Thymus (tissue), 11 donors: ENCODE data around the gene LENG8. TPM values are rescaled to one million over a fixed set of nuclear protein-coding genes. Genes with fewer than 3 reads are reported as not detected.
"Not testable (repeated sequence)": the region's sequence is repeated elsewhere in the genome, so short reads cannot be mapped to it uniquely, and the experiment has no call there.

Source experiments
- DNase-seq, 9 donors: peaks; one replicate each; pipeline ENCODE4 v3.0.0-alpha.2; 2013; ENCODE audit warnings: low spot score in 9 of 9, low read depth in 6 of 9, missing footprints in 1 of 9
- H3K27ac ChIP-seq, 2 donors: one replicate each; pipeline ENCODE4 v1.5.1; 2013; ENCODE audit warnings: control low read depth in 1 of 2, low read depth in 1 of 2, low read length in 1 of 2, mild to moderate bottlenecking in 1 of 2, moderate library complexity in 1 of 2
- H3K27me3 ChIP-seq, 2 donors: one replicate each; pipeline ENCODE4 v1.5.1; 2013; ENCODE audit warnings: low read length in 1 of 2; ENCODE audit not compliant: control insufficient read depth in 2 of 2, insufficient read depth in 1 of 2
- H3K36me3 ChIP-seq, 2 donors: one replicate each; pipeline ENCODE4 v1.5.1; 2013; ENCODE audit warnings: low read length in 1 of 2, mild to moderate bottlenecking in 1 of 2, moderate library complexity in 1 of 2; ENCODE audit not compliant: control insufficient read depth in 2 of 2, insufficient read depth in 2 of 2
- H3K4me1 ChIP-seq, 2 donors: one replicate each; pipeline ENCODE4 v1.5.1; 2013; ENCODE audit warnings: low read length in 2 of 2; ENCODE audit not compliant: control insufficient read depth in 2 of 2, insufficient read depth in 2 of 2
- H3K4me3 ChIP-seq, 2 donors: one replicate each; pipeline ENCODE4 v1.5.1; 2013; ENCODE audit warnings: low read length in 2 of 2, control low read depth in 1 of 2, mild to moderate bottlenecking in 1 of 2
- H3K9me3 ChIP-seq, 2 donors: one replicate each; pipeline ENCODE4 v1.5.1; 2013; ENCODE audit warnings: low read length in 1 of 2, mild to moderate bottlenecking in 1 of 2; ENCODE audit not compliant: control insufficient read depth in 2 of 2, insufficient read depth in 1 of 2
- WGBS: extraction: QIAGEN DNeasy Blood & Tissue Kit; methylation state at CpG from one replicate; pipeline ENCODE4 v1.1.7; 2013; 5-methylcytosine and 5-hydroxymethylcytosine counted together
- polyA plus RNA-seq: library from polyadenylated mRNA; stranded (reverse); fragments of 200-250 nt; gene quantifications from one replicate; pipeline ENCODE4 v1.2.3, GENCODE V29; 2013
- total RNA-seq: library from RNA; stranded (reverse); fragments of 120-200 nt; gene quantifications from one replicate; pipeline ENCODE4 v1.2.4, GENCODE V29; 2013
- donor health status: healthy.

The LENG8 gene
- total and polyA plus RNA-seq, 2 donors, result 12.7 to 151 TPM

GRCh38 chr19:54462047-54462654 lies 13.2 kb downstream of the LENG8 start:
- WGBS, result 95% methylated on average over 15 of the region's 15 CpGs
- Histone ChIP-seq H3K36me3 (peaks cover 45 to 51% of the 10 kb centered on the region in 2 donors), H3K4me3 (no peak overlapping the region), H3K9me3 (peaks cover 2 to 13% of the 10 kb centered on the region in 2 donors), H3K27ac (peak overlapping the region in 1 of 2 donors; percentile 33), H3K27me3 (peaks cover 14 to 38% of the 10 kb centered on the region in 2 donors), H3K4me1 (peaks cover 0 to 23% of the 10 kb centered on the region in 2 donors)
- DNase-seq, result no peak

DNA sequence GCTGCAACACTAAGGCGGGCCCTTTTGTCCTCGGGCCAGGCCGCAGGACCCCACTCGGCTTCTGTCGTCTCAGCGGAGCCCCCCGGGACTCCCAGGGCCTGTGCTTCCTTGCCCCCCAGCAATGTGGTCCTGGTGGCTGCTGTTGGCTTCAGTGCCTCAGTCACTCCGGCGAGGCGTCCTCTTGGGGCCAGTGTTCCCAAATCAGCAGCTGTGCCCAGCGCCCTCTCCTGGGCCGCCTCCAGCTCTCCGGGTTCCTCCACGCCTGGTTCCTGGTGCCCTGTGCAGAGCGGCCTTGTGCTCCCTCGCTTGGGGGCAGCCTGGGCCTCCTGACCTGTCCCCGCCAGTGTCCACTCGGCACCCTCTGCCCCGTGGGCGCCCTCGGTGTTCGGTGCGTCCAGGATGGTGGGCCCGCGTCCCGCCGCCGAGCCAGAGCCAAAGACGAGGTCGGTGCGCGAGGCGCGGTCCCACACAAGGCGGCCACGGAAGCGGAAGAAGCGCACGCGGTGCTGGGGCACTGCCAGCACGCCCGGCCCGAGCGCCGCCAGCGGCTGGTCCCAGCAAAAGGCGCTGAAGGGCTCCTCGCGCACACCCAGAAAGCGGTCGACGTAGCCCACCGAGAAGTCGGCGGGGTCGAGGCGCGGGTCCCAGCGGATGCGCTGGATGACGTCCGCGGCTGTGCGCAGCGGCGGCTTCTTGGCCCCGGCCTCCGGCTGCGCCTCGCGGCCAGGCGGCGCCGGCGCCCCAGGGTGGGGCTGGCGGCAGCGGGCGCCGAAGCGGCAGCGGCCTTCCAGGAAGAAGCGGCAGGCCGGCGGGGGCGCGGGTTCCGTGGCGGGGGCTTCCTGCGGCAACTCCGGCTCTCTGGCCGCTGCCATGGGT lies 13.9 kb downstream of the LENG8 start:
- H3K9me3 ChIP-seq, result peaks cover 2 to 13% of the 10 kb centered on the region in 2 donors
- WGBS, result 15% methylated on average over 91 of the region's 91 CpGs
- H3K4me3 ChIP-seq, result peak overlapping the region; percentile 57 to 59
- H3K4me1 ChIP-seq, result peaks cover 0 to 23% of the 10 kb centered on the region in 2 donors
- H3K36me3 ChIP-seq, result peaks cover 38 to 45% of the 10 kb centered on the region in 2 donors
- peak overlapping the region; percentile 80 to 86 for H3K27ac ChIP-seq
- H3K27me3 ChIP-seq, result peaks cover 16 to 44% of the 10 kb centered on the region in 2 donors
- peak in 4 of 9 donors; percentile 17 to 49 (median 44) for DNase-seq

DNA sequence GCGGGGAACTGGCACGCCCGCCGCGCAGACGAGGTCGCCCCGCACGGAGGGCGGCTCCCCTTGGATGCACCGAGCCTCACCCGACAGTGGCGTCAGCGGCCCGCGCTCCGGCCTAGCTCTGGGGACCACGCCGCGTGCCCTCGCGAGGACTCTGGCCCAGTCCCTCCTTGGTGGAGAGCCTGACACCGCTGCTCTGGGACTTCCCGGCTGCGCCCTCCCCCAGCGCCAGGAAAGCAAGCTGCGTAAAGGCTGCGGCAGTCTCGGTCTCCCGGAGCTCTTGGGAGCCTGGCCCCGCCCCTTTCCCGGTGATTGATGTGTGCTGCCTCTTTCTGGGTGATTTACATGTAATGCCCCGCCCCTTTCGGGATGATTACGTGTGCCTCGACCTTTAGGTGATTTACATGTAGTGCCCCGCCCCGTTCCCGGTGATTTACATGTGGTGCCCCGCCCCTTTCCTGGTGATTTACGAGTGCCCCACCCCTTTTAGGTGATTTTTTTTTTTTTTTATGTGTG lies 14.6 kb downstream of the LENG8 start, which contains the start of gene LENG9:
LENG9 (minus strand) TSS at position 248 of the 513 bp plus-strand sequence. CDS start 252 bp downstream, outside the sequence.
- WGBS, result under 1% methylated on average over 41 of the region's 41 CpGs
- peaks cover 16 to 49% of the 10 kb centered on the region in 2 donors for H3K27me3 ChIP-seq
- peak within 1 kb of the TSS; percentile 80 to 86 for H3K27ac ChIP-seq
- H3K9me3 ChIP-seq, result peaks cover 2 to 13% of the 10 kb centered on the region in 2 donors
- H3K4me3 ChIP-seq, result peak within 1 kb of the TSS; percentile 57 to 59
- peaks cover 31 to 38% of the 10 kb centered on the region in 2 donors for H3K36me3 ChIP-seq
- H3K4me1 ChIP-seq, result peaks cover 0 to 23% of the 10 kb centered on the region in 2 donors
- DNase-seq, result peak; percentile 66 to 92 (median 83)

GRCh38 chr19:54464044-54464629 lies 15.1 kb downstream of the LENG8 start:
- H3K9me3 ChIP-seq, result peaks cover 2 to 13% of the 10 kb centered on the region in 2 donors
- peaks cover 0 to 23% of the 10 kb centered on the region in 2 donors for H3K4me1 ChIP-seq
- DNase-seq, result peak in 5 of 9 donors; percentile 46 to 77 (median 63)
- H3K27ac ChIP-seq, result peak overlapping the region; percentile 42 to 80
- H3K27me3 ChIP-seq, result peaks cover 17 to 54% of the 10 kb centered on the region in 2 donors
- H3K4me3 ChIP-seq, result peak overlapping the region; percentile 57 to 59
- under 1% methylated on average over 26 of the region's 26 CpGs for WGBS
- H3K36me3 ChIP-seq, result peaks cover 25 to 32% of the 10 kb centered on the region in 2 donors

- H3K4me1 ChIP-seq, result peaks cover 0 to 23% of the 10 kb centered on the region in 2 donors
- 8% methylated on average over 87 of the region's 87 CpGs for WGBS
- H3K4me3 ChIP-seq, result peak overlapping the region; percentile 57 to 59
- peaks cover 19 to 26% of the 10 kb centered on the region in 2 donors for H3K36me3 ChIP-seq
- peak in 3 of 9 donors; percentile 40 to 65 (median 47) for DNase-seq
- H3K27ac ChIP-seq, result peak overlapping the region; percentile 58 to 80
- peaks cover 2 to 13% of the 10 kb centered on the region in 2 donors for H3K9me3 ChIP-seq
- H3K27me3 ChIP-seq, result peaks cover 20 to 61% of the 10 kb centered on the region in 2 donors
Observed at GRCh38 chr19:54464630-54465425, 15.8 kb downstream of the LENG8 start.

DNA sequence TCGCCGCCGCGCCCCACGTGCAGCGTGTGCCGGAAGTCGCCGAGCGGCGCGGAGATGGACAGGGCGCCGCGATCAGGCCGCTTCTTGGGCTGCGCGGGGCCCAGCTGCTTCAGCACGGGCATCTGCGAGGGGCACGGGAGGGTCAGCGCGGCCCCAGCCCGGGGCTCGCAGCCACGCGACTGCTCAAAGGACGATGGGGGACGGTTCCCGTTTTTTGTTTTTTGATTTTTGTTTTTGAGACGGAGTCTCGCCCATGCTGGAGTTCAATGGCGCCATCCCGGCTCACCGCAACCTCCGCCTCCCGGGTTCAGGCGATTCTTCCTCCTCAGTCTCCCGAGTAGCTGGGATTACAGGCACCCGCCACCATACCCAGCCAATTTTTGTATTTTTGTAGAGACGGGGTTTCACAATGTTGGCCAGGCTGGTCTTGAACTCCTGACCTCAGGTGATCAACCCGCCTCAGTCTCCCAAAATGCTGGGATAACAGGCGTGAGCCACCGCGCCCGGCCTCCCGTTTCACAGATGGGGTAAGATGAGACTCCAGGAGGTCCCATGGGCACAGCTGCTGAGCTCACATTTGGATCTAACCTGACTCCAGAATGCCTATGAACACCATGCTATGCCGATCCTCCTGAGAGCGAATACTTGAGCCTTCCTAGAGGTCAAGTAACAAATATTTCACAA lies 16.6 kb downstream of the LENG8 start:
- no peak for DNase-seq
- Histone ChIP-seq H3K27me3 (peaks cover 21 to 68% of the 10 kb centered on the region in 2 donors), H3K36me3 (peaks cover 15 to 18% of the 10 kb centered on the region in 2 donors), H3K4me3 (peak overlapping the region in 1 of 2 donors; percentile 59), H3K27ac (peak overlapping the region in 1 of 2 donors; percentile 3), H3K9me3 (peaks cover 2 to 13% of the 10 kb centered on the region in 2 donors), H3K4me1 (peaks cover 0 to 23% of the 10 kb centered on the region in 2 donors)
- 76% methylated on average over 49 of the region's 49 CpGs for WGBS

DNA sequence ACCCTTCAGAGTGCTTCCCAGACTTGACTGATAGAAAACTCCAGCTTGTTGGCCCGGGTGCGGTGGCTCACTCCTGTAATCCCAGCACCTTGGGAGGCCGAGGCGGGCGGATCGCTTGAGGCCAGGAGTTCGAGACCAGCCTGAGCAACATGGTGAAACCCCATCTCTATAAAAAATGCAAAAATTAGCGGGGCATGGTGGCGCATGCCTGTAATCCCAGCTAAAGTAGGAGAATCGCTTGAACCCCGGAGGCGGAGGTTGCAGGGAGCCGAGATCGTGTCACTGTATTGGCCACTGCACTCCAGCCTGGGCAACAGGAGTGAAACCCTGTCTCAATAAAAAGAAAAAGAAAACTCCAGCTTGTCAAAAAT lies 17.1 kb downstream of the LENG8 start:
- H3K27ac ChIP-seq, DNase-seq, H3K4me3 ChIP-seq: not testable (repeated sequence)
- Histone ChIP-seq H3K9me3 (peaks cover 2 to 13% of the 10 kb centered on the region in 2 donors), H3K4me1 (peaks cover 0 to 23% of the 10 kb centered on the region in 2 donors), H3K36me3 (peaks cover 11 to 13% of the 10 kb centered on the region in 2 donors), H3K27me3 (peaks cover 24 to 74% of the 10 kb centered on the region in 2 donors)
- WGBS, result 98% methylated on average over 14 of the region's 14 CpGs
